GM18507 (cell line): ENCODE measurements around the gene FOXF1.

Source experiments
- DNase-seq: peaks from one replicate; pipeline ENCODE4 v3.0.0; 2011; ENCODE audit warnings: low read depth; ENCODE audit not compliant: insufficient read length; ENCODE audit errors: extremely low spot score
- FAIRE-seq: peaks from 2 replicates; lab custom pipeline; 2011; peaks lifted over from hg19 to GRCh38; lab: Jason Lieb, UNC

The FOXF1 gene

DNA sequence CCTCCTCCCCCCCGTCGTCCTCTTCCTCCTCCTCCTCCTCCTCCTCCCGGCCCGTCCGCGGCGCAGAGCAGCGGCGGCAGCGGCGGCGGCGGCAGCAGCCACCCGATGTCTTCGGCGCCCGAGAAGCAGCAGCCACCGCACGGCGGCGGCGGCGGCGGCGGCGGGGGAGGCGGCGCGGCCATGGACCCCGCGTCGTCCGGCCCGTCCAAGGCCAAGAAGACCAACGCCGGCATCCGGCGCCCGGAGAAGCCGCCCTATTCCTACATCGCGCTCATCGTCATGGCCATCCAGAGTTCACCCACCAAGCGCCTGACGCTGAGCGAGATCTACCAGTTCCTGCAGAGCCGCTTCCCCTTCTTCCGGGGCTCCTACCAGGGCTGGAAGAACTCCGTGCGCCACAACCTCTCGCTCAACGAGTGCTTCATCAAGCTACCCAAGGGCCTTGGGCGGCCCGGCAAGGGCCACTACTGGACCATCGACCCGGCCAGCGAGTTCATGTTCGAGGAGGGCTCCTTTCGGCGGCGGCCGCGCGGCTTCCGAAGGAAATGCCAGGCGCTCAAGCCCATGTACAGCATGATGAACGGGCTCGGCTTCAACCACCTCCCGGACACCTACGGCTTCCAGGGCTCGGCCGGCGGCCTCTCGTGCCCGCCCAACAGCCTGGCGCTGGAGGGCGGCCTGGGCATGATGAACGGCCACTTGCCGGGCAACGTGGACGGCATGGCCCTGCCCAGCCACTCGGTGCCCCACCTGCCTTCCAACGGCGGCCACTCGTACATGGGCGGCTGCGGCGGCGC lies at the start of gene FOXF1:
FOXF1 (plus strand) TSS at position 63 of the 797 bp plus-strand sequence; CDS start at position 106, 43 bp downstream.
- DNase-seq, result no peak
- no peak for FAIRE-seq

GRCh38 chr16:86461037-86461436 lies 49.3 kb upstream of the FOXF1 start:
- FAIRE-seq, result no peak
- no peak for DNase-seq

DNA sequence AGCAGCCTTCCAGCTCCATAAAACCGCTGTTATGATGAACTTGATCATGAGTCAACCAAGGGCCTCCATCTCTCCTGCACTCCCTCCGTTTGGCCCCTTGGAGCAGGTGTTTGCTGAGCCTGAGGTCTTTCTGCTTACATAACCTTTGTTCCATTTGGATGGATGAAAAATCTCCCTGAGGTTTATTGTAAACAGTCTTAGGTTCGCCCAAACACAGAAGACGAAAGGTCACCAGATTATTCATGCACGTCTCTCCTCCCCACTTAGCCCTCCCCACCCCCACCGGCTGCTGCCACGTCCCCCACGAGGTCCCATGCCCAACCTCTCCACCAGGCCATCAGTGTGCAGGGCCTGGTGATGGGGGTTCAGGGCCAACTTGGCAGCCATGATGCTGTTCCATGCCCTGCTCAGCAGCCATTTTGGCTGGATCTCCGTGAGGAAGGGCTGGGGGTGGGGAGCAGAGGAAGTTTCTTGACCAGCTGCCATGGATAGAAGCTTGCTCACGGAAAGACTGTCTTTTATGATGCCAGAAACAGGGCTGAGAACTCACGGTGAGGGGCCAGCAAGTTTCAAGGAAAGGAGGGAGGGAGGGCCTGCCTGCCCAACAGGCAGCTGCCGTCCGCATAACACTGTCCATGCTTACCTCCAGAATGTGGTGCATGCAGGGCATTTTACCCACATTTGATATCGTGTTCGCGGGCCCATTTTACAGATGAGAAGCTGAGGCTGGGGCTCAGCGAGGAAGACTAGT lies 47.8 kb upstream of the FOXF1 start:
- FAIRE-seq (no peak), DNase-seq (no peak)

DNA sequence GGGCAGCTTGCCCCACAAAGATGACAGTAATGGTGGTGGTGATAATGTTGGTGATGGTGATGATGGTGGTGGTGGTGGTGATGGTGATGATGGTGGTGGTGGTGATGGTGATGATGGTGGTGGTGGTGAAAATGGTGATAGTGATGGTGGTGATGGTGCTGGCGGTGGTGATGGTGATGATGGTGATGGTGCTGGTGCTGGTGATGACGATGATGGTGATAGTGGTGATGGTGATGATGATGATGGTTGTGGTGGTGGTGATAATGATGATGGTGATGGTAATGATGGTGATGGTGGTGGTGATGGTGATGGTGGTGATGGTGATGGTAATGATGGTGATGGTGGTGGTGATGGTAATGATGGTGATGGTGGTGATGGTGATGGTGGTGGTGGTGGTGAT lies 46.3 kb upstream of the FOXF1 start:
- FAIRE-seq (no peak), DNase-seq (no peak)

DNA sequence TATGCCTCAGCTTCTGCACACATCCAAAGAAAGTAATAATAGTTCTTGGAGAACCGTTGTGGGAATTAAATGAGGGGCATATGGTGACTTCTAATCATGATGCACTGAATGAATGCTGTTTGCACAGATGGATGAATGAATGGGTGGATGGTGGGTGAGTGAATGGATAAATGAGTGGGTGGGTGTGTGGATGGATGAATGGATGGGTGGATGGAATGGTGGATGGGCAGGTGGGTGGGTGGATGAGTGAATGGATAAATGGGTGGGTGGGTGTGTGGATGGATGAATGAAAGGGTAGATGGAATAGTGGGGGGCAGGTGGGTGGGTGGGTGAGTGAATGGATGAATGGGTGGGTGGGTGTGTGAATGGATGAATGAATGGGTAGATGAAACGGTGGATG lies 44.9 kb upstream of the FOXF1 start:
- DNase-seq, result no peak
- FAIRE-seq, result no peak

DNA sequence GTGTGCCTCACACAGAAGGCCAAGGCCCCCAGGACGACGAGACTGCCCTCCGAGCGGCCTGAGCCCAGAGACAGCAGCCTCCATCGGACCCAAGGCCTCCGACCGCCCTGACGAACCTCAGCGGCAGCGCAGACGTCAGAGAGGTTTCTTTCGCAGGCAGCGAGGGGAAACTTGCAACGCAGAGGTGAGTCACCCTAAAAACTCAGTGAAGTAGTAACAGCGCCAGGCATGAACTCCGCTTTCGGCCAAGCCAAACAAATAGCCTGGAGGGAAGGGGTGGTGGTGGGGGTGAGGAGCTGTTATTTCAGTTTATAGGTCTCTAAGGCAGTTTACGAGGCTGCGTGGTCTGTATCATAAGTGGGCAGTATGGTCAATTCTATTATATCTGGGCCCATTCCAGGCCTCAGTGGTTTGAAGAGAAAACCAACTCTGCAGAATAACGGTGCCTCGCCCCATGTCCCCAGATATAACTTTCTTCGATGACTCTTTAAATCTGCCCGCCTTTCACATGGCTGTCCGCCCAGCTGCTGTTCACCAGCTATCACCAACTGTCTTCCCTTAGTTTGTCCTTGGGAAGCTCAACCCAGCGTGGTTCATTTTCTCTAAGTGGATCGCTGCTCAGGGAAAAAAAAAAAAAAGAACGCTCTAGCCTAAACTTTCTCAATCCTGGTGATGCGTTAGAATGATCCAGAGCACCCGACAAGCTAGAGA lies 43.5 kb upstream of the FOXF1 start:
- no peak for DNase-seq
- no peak for FAIRE-seq

DNA sequence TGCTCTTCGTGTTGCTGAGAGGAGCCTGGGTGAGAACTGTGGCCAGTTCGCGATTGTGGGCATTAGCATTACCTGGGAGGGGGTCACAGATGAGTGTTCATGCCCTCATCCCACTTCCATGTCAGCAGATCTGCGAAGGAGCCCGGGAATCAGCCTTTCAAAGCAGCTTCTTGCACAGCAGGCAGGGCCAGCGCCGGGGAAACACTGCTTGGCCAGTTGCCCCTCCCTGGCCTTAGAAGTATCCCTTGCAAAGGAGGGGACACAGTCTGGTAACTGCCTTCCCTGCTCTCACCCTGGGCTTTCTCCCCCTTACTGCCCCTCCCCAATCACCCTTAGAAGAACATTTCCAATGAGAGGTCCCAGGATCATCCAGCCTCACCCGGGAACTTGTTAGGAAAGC lies 42.8 kb upstream of the FOXF1 start:
- no peak for DNase-seq
- FAIRE-seq, result no peak

DNA sequence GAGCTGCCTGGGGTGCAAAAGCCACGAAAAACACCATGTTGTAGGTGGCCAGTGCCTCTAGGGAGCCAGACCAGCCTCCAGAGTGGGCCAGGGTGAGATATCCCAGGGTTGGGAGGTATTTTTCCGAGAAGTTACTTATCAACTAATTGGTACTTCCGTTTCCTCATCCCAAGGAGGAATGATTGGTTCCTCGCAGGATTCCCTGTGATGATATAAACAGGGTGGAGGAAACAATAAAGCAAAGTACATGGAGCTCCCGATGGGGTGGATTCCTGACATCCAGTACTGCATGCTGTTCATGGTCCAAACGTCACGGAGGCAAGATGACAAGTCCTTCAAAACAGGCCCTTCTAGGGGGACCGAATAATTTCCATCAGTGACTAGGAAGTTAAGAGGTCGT lies 39.4 kb upstream of the FOXF1 start:
- no peak for FAIRE-seq
- no peak for DNase-seq

DNA sequence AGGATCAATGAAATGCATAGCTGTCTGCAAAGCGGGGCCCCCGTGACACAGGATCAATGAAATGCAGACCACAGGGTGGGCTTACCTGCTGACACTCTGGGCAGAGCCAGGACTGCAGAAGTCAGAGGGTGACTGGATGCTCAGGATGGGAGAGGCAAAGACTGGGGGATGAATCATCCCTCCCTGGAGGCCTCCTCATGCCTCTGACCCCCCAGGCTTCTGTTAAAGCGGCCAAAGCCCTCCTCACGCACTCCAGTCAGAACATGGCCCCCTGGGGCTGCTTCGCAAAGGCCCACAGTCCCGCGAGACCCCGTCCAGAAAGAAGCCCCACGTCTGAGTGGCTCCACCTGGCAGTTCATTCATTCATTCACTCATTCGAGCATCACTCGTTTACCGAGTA lies 38.4 kb upstream of the FOXF1 start:
- FAIRE-seq (no peak), DNase-seq (no peak)

GRCh38 chr16:86472366-86472765 lies 38.0 kb upstream of the FOXF1 start:
- FAIRE-seq (no peak), DNase-seq (no peak)

DNA sequence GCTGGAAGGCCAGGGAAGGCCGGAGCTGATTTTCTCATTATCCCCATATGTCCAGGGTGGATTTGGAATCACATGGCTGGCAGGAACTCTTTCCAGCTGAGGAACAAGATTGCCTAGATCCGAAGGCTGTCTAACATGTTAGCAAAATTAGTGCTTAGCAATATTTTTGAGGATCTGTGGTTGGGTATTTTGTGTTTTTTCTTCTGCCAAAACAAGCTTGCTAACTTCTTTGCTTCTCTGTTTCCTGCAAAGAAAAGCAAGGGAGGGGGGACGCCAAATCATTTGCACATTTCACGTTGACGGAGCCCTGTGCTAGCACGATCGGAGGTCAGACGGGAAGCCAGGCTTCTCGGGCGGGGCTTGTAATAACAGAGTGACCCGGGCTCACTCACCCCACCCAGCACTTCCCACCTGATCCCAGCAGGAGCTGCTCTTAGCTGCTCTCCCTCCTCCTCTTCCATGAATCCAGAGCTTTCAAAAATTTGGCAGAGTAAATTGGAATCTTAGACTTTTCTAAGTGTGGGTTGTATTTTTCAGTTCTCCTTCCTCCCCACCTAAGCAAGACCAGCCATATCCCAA lies 33.3 kb upstream of the FOXF1 start:
- DNase-seq, result no peak
- no peak for FAIRE-seq

DNA sequence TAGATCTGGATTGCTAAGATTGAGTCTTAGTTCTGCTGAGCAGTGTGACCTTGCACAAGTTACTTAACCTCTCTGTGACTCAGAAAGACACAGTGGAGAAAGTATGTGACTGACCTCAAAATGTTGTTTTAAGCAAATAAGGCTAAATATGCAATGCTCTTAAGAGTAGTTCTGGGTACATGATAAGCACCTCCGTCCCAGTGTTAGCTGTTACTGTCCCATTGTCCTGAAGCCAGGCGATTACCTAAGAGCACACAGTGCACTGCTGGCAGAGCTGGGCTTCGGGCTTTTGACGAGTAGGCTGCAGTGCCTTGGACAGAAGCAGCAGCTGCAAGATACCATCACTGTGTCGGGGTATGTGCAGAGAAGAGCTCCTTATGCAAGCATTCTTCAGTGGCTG lies 32.7 kb upstream of the FOXF1 start:
- no peak for FAIRE-seq
- DNase-seq, result no peak

DNA sequence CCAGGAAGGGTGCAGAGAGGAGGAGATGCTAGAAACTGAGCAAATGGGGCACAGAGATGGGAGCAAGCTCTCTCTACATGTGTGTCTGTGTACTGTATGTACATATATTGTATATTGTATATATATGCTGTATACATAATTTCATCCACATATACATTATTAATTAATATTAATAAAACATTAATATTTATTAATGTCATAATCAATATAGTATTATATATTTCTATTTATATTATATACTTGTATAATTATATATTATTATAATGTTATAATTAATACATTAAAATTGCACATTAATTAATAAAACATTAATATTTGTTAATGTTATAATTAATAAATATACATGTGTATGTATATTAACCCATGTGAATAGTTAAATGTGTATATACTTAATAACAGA lies 31.5 kb upstream of the FOXF1 start:
- FAIRE-seq (no peak), DNase-seq (no peak)

- no peak for FAIRE-seq
- no peak for DNase-seq
These were observed 30.9 kb upstream of the FOXF1 start for GRCh38 chr16:86479419-86479818.

DNA sequence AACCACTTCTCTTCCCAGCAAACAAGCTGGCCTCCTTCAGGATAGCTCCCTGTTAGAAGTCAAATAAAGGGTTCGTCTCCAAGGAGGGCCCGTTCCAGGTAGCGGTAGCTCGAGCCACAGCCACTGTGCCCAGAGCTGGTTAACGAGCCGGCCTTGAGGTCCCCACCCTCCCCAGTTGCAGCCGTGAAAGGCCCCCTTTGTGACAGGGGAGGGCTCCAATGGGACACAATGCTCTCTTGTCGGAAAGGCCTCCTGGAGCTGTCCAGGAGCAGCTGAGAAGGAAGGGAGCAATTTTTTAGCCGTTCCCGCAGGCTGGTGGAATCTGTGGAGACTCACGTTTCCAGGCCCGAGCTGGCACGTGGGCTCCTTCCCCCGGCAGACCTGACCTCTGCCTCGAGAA lies 29.9 kb upstream of the FOXF1 start:
- DNase-seq (no peak), FAIRE-seq (no peak)

DNA sequence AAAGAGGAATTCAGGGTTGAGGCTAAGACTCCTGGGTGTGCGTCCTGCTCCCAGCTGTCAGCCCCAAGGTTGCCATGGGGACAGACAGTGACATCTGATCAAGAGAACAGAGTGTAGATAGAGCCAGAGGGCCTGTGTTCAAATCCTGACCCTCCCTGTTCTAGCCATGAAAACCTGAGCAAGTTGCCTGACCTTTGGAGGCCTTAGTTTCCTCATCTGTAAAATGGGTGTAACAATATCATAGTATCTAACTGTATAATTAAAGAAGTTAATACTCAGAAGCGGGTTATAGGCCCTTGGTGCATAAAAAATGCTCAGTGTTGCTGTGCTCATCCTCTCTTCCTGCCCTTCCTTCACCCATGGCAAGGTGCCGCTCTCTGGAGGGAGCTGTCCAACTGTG lies 28.7 kb upstream of the FOXF1 start:
- FAIRE-seq, result no peak
- DNase-seq, result no peak

DNA sequence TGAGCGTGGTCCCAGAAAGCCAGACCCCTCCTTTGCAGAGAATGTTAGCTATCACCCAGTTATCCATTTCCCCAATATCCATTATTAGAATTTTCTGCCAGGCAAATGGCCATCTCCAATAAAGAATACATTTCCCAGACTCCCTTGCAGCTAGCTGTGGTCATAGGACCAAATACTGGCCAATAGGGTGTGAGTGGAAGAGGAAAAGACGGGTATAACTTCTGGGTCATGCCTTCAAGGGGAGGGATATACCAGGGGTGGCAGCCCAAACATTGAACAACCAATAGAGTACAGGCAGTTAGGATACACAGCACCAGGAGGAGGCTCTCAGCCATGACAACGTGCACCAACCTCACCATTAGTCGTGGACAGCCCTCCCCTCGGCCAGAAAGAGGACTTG lies 26.1 kb upstream of the FOXF1 start:
- no peak for DNase-seq

DNA sequence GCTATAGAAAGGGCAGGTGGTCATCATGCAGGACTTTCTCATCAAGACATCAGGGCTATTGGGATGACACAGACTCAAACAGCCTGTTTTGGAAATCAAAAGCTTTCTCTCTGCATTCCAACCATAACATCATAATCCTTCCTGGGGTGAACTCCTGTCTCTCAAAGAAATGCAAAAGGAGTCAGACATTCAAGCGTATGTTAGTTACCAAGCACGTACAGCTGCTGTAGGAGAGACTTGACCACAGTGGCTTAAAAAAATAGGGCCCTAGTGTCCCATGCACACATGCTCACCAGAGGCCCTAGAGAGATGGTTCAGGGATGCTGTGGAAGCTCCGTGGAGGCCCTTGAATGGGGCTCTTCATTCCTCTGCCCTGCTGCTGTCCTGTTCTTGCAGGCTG lies 24.6 kb upstream of the FOXF1 start:
- no peak for FAIRE-seq
- DNase-seq, result no peak

More for the DNA sequence above, 26.1 kb upstream of the FOXF1 start:
- no peak for FAIRE-seq

DNA sequence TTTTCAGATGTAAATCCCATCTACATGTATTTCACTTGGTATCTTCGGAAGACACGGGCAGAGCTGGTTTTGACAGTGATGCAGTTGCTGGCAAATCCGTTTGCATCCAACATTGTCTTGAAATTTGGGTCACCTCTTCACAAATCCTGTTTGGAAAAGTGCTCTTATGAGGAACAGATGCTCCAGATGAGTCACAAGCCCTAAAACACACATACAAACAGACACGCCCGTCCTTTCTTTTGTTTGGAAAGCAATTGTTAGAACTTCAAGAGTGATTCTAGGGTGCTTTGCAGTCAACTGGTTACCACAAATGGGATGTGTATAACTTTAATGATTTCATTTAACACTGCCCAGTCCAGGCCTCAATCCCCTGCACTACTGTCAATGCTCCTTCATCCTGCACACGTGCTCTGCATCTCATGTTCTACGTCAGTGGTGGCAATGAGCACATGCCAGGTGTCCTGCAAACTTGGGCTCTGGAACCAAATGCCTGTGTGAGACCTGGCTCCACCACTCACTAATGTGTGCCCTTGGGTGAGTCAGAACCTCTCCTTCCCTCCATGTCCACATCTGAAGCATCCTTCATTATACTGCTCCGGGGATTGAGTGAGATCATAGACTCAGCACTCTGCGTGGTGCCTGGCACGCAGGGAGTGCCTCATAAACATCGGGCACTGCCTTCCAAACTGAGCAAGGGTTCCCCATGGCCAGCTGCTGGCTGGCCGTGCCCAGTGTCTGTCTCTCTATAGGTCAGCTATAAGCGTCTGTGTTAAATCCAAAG lies 19.3 kb upstream of the FOXF1 start:
- FAIRE-seq (no peak), DNase-seq (no peak)
